Measurements from ENCODE around the gene SIPA1L3.

Gene SIPA1L3

GRCh38 chr19:38055010-38055409 is 148.0 kb downstream of the SIPA1L3 start:
- FAIRE-seq (no peak), DNase-seq (ENCODE audit: insufficient read length, low spot score) (no peak)
- no peak for TF ChIP-seq CTCF (IDR thresholded peaks at IDR 0.05; ENCODE audit: insufficient read depth, missing control alignments)

GRCh38 chr19:38055655-38056521 is 148.9 kb downstream of the SIPA1L3 start:
- no peak for TF ChIP-seq CTCF (IDR thresholded peaks at IDR 0.05; ENCODE audit: insufficient read depth, missing control alignments)
- FAIRE-seq (no peak), DNase-seq (ENCODE audit: insufficient read length, low spot score) (no peak)

GRCh38 chr19:38056646-38057045 is 149.6 kb downstream of the SIPA1L3 start:
- no peak for DNase-seq (ENCODE audit: insufficient read length, low spot score)
- no peak for TF ChIP-seq CTCF (IDR thresholded peaks at IDR 0.05; ENCODE audit: insufficient read depth, missing control alignments)
- no peak for FAIRE-seq

GRCh38 chr19:38057959-38058690 is 151.1 kb downstream of the SIPA1L3 start:
- no peak for TF ChIP-seq CTCF (IDR thresholded peaks at IDR 0.05; ENCODE audit: insufficient read depth, missing control alignments)
- FAIRE-seq: no peak
- peak; percentile 69 for DNase-seq (ENCODE audit: insufficient read length, low spot score)

GRCh38 chr19:38059897-38060296 is 152.9 kb downstream of the SIPA1L3 start:
- FAIRE-seq: no peak
- DNase-seq (ENCODE audit: insufficient read length, low spot score): no peak
- no peak for TF ChIP-seq CTCF (IDR thresholded peaks at IDR 0.05; ENCODE audit: insufficient read depth, missing control alignments)

- DNase-seq (ENCODE audit: insufficient read length, low spot score): no peak
- FAIRE-seq: no peak
- TF ChIP-seq CTCF (IDR thresholded peaks at IDR 0.05; ENCODE audit: insufficient read depth, missing control alignments): no peak
Measured at GRCh38 chr19:38060331-38060730, 153.3 kb downstream of the SIPA1L3 start.

- TF ChIP-seq CTCF (IDR thresholded peaks at IDR 0.05; ENCODE audit: insufficient read depth, missing control alignments): no peak
- FAIRE-seq: no peak
- no peak for DNase-seq (ENCODE audit: insufficient read length, low spot score)
Measured at GRCh38 chr19:38061294-38061693, 154.3 kb downstream of the SIPA1L3 start.

Measured in D721Med (cell line).